AG04449 (cell line): ENCODE results near the gene NLRP8.

Experiments
- CTCF ChIA-PET: fragments of 350-600 bp; formaldehyde crosslinking; extraction: SDS; loops from one replicate; lab custom pipeline; 2021; ENCODE audit warnings: antibody characterized with exemption; lab: Yijun Ruan, JAX
- POLR2A ChIA-PET: fragments of 400-600, 350-600 bp; formaldehyde crosslinking; extraction: SDS; loops from one replicate; lab custom pipeline; 2020; ENCODE audit warnings: antibody characterized with exemption, inconsistent platforms; lab: Yijun Ruan, JAX
- DNase-seq: peaks from one replicate; pipeline ENCODE4 v3.0.0-alpha.2; 2010; ENCODE audit warnings: low read depth, low spot score
- H3K4me3 ChIP-seq: 2 replicates; pipeline ENCODE4 v1.5.1; 2011; ENCODE audit warnings: low read depth, mild to moderate bottlenecking, control low read depth, low read length
- CTCF ChIP-seq: IDR thresholded peaks from one replicate; pipeline ENCODE4 v1.5.1; 2011; ENCODE audit warnings: mild to moderate bottlenecking, moderate library complexity, low read length, control low read depth, inconsistent platforms; ENCODE audit not compliant: insufficient read depth; ENCODE audit errors: missing control alignments

Gene NLRP8

GRCh38 chr19:55947532-55947931 is at the start of gene NLRP8:
Gene NLRP8 (plus strand): TSS chr19:55947832.
- ChIA-PET CTCF (no interaction called here), POLR2A (no interaction called here)
- TF ChIP-seq CTCF: no peak
- no peak within 1 kb of the TSS for H3K4me3 ChIP-seq
- no peak for DNase-seq

- ChIA-PET CTCF (no interaction called here), POLR2A (no interaction called here)
- no peak for TF ChIP-seq CTCF
- DNase-seq: no peak
- no peak overlapping the region for H3K4me3 ChIP-seq
Measured at GRCh38 chr19:55898911-55899310, 48.7 kb upstream of the NLRP8 start.

GRCh38 chr19:55901369-55902079 is 46.1 kb upstream of the NLRP8 start:
- DNase-seq: no peak
- H3K4me3 ChIP-seq: no peak overlapping the region
- no peak for TF ChIP-seq CTCF
- ChIA-PET POLR2A (no interaction called here), CTCF (no interaction called here)

GRCh38 chr19:55902080-55902751 is 45.4 kb upstream of the NLRP8 start:
- H3K4me3 ChIP-seq: no peak overlapping the region
- POLR2A ChIA-PET: no interaction called here
- TF ChIP-seq CTCF: no peak
- no peak for DNase-seq
- CTCF ChIA-PET: no interaction called here

GRCh38 chr19:55907286-55907685 is 40.3 kb upstream of the NLRP8 start:
- H3K4me3 ChIP-seq: no peak overlapping the region
- ChIA-PET POLR2A (no interaction called here), CTCF (no interaction called here)
- no peak for DNase-seq
- TF ChIP-seq CTCF: no peak

GRCh38 chr19:55907746-55908145 is 39.9 kb upstream of the NLRP8 start:
- no peak for TF ChIP-seq CTCF
- no peak for DNase-seq
- CTCF ChIA-PET: no interaction called here
- H3K4me3 ChIP-seq: no peak overlapping the region
- POLR2A ChIA-PET: no interaction called here
